Keratinocyte (primary cell): ENCODE measurements around the gene LONP2. TPM values are rescaled to one million over a fixed set of nuclear protein-coding genes. Genes with fewer than 3 reads are reported as not detected.
"Not testable (repeated sequence)": the region's sequence is repeated elsewhere in the genome, so short reads cannot be mapped to it uniquely, and the experiment has no call there.

Source experiments
- DNase-seq: peaks from one replicate; pipeline ENCODE4 v3.0.0-alpha.2; 2011; ENCODE audit warnings: low read depth, missing footprints, low spot score
- FAIRE-seq: peaks from 2 replicates; lab custom pipeline; 2011; peaks lifted over from hg19 to GRCh38; lab: Jason Lieb, UNC
- H2AFZ ChIP-seq: 2 replicates; pipeline ENCODE4 v1.6.0; 2012; ENCODE audit warnings: low read length, control low read depth, inconsistent platforms; ENCODE audit not compliant: control insufficient read depth
- H3K27ac ChIP-seq: 2 replicates; pipeline ENCODE4 v1.5.1; 2011; ENCODE audit warnings: low read length; ENCODE audit not compliant: control insufficient read depth, insufficient read depth
- H3K27me3 ChIP-seq: 3 replicates; pipeline ENCODE4 v1.6.0; 2011; ENCODE audit warnings: low read length; ENCODE audit not compliant: control insufficient read depth, insufficient read depth; ENCODE audit errors: extremely low read depth
- H3K36me3 ChIP-seq, 2 experiments: 2 replicates in 1 of 2; 3 replicates in 1 of 2; pipeline ENCODE4 v1.5.1; 2011; ENCODE audit warnings: low read length in 2 of 2, mild to moderate bottlenecking in 1 of 2; ENCODE audit not compliant: control insufficient read depth in 2 of 2, insufficient read depth in 2 of 2; ENCODE audit errors: extremely low read depth in 1 of 2
- H3K4me1 ChIP-seq: 3 replicates; pipeline ENCODE4 v1.5.1; 2011; ENCODE audit warnings: low read length; ENCODE audit not compliant: control insufficient read depth, insufficient read depth; ENCODE audit errors: extremely low read depth
- H3K4me2 ChIP-seq: 3 replicates; pipeline ENCODE4 v1.6.0; 2011; ENCODE audit warnings: low read depth, low read length; ENCODE audit not compliant: control insufficient read depth, insufficient read depth; ENCODE audit errors: extremely low read depth
- H3K4me3 ChIP-seq, 3 experiments: fragments of 200-600 bp in 1 of 3; sonication (generic) in 1 of 3; 2 replicates in 2 of 3; 3 replicates in 1 of 3; pipeline ENCODE4 v1.5.1; 2011 to 2016; ENCODE audit warnings: low read length in 3 of 3, mild to moderate bottlenecking in 3 of 3, control low read depth in 2 of 3, inconsistent platforms in 1 of 3, low read depth in 1 of 3, mixed read lengths in 1 of 3, mixed run types in 1 of 3, moderate library complexity in 1 of 3; ENCODE audit not compliant: control insufficient read depth in 2 of 3, insufficient read depth in 2 of 3; ENCODE audit errors: extremely low read depth in 1 of 3
- H3K79me2 ChIP-seq: 2 replicates; pipeline ENCODE4 v1.6.0; 2012; ENCODE audit warnings: low read length; ENCODE audit not compliant: control insufficient read depth, insufficient read depth
- H3K9ac ChIP-seq: 3 replicates; pipeline ENCODE4 v1.6.0; 2011; ENCODE audit warnings: low read length; ENCODE audit not compliant: control insufficient read depth, insufficient read depth; ENCODE audit errors: extremely low read depth
- H3K9me1 ChIP-seq: 3 replicates; pipeline ENCODE4 v1.6.0; 2011; ENCODE audit warnings: low read length; ENCODE audit not compliant: control insufficient read depth, insufficient read depth; ENCODE audit errors: extremely low read depth
- H3K9me3 ChIP-seq: 2 replicates; pipeline ENCODE4 v1.5.1; 2012; ENCODE audit warnings: low read depth, low read length; ENCODE audit not compliant: control insufficient read depth
- H4K20me1 ChIP-seq: 3 replicates; pipeline ENCODE4 v1.6.0; 2011; ENCODE audit warnings: low read length; ENCODE audit not compliant: control insufficient read depth, insufficient read depth; ENCODE audit errors: extremely low read depth
- EZH2 ChIP-seq: IDR thresholded peaks from one replicate; pipeline ENCODE4 v1.6.1; 2012; ENCODE audit warnings: inconsistent platforms, mild to moderate bottlenecking, low read length, moderate library complexity
- dilution Hi-C: fragments of 300-500 bp; cut with MboI; formaldehyde crosslinking; loops from one replicate; pipeline ENCODE4 v1.7.0; 2020; ENCODE audit warnings: low sequenced_read_pairs; ENCODE audit not compliant: extremely low pct_ligation_motif_present
- polyA plus RNA-seq, 5 experiments: library from polyadenylated mRNA; depleted of rRNA in 3 of 5; stranded (reverse) in 3 of 5; stranded (forward) in 1 of 5; unstranded in 1 of 5; fragments of >200 nt; gene quantifications; 1 replicate in 1 of 5; 2 replicates in 3 of 5; 3 replicates in 1 of 5; pipeline versions ENCODE4 v1.2.1 to v1.2.3, GENCODE V29; 2011 to 2012; ENCODE audit warnings: missing spikeins in 2 of 5, low read depth in 1 of 5, low replicate concordance in 1 of 5
- TF ChIP-seq, protein P1 (sequence below), 3 experiments: IDR thresholded peaks in 1 of 3; conservative IDR thresholded peaks in 1 of 3; optimal IDR thresholded peaks in 1 of 3; 2 replicates in 2 of 3; 3 replicates in 1 of 3; pipeline versions ENCODE3 to v1.5.1; 2011; ENCODE audit warnings: low read length in 3 of 3, mild to moderate bottlenecking in 3 of 3, moderate library complexity in 2 of 3, control low read depth in 1 of 3, inconsistent platforms in 1 of 3; ENCODE audit not compliant: insufficient read depth in 2 of 3; ENCODE audit errors: extremely low read depth in 1 of 3

The LONP2 gene
- polyA plus RNA-seq, 1 donor (not counting 4 experiments of a cell fraction or from before 2014, with no cell fraction given): 49.4 TPM

DNA sequence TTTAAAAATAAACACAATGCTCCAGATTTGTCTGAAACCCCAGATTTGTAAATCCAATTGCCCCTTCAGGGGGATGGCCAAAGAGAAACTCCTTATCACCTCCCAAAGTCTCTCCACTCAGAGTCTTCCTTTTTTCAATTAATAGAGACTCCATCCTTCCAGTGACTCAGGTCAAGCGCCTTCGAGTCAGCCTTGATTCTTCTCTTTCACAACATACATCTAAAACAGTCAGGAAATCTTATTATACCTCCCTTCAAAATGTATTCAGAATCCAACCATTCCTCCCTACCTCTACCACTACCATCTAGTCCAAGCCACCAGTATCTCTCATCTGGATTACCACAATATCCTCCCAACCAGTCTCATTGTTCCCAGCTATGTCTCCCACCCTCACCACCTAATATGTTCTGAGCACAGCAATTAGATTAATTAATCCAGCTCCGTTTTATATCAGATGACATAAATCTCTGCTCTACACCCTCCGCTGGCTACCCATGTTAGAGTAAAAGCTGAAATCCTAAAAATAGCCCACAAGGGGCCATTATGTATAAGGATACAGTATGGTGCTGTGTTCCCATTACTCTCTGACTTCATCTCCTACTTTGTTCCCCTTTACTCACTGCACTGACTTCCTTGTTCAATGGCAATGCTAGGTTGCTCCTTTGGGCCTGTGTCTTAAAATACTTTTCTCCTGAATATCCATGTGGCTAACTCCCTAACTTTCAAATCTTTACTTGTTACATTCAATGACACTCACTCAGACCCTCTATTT is 129.3 kb downstream of the LONP2 start:
- Histone ChIP-seq H3K27me3 (no peaks in the 10 kb centered on the region), H3K4me3 (no peak overlapping the region), H4K20me1 (no peaks in the 10 kb centered on the region), H3K27ac (no peak overlapping the region), H3K79me2 (peaks cover 97% of the 10 kb centered on the region), H3K9me3 (no peaks in the 10 kb centered on the region), H3K9ac (no peak overlapping the region), H3K4me1 (peaks cover 27% of the 10 kb centered on the region), H2AFZ (no peak overlapping the region), H3K9me1 (no peaks in the 10 kb centered on the region), H3K36me3 (no peaks in the 10 kb centered on the region), H3K4me2 (no peak overlapping the region)
- TF ChIP-seq EZH2: no peak
- TF ChIP-seq, protein P1, sequence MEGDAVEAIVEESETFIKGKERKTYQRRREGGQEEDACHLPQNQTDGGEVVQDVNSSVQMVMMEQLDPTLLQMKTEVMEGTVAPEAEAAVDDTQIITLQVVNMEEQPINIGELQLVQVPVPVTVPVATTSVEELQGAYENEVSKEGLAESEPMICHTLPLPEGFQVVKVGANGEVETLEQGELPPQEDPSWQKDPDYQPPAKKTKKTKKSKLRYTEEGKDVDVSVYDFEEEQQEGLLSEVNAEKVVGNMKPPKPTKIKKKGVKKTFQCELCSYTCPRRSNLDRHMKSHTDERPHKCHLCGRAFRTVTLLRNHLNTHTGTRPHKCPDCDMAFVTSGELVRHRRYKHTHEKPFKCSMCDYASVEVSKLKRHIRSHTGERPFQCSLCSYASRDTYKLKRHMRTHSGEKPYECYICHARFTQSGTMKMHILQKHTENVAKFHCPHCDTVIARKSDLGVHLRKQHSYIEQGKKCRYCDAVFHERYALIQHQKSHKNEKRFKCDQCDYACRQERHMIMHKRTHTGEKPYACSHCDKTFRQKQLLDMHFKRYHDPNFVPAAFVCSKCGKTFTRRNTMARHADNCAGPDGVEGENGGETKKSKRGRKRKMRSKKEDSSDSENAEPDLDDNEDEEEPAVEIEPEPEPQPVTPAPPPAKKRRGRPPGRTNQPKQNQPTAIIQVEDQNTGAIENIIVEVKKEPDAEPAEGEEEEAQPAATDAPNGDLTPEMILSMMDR (optimal IDR thresholded peaks at IDR 0.05 in 1 of 3, IDR thresholded peaks at IDR 0.05 in 1 of 3, conservative IDR thresholded peaks at IDR 0.05 in 1 of 3; ENCODE audit: extremely low read depth in 1 of 3, insufficient read depth in 2 of 3, low read length in 3 of 3): no peak
- dilution Hi-C loops: loop anchor here (25.0 kb wide), 1 partner anchor 139 kb away; no protein-coding TSS in a partner anchor
- no peak for DNase-seq
- peak; percentile 17 for FAIRE-seq

DNA sequence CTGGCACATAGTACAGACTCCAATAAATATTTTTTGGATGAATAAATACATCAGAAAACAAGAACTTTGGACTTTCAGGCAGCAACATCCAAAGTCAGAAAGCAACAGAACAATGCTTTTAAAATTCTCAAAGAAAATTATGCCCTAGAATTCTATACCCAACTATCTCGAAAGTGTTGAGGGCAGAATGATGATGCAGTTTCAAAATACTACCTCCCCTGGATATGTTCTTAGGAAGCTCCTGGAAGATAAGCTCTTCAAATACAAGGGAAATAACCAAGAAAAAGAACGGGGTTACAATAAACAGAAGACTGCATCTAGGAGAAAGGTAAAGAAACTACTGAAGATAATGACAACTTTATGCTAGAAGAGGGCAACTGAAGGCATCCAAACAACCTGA is 130.2 kb downstream of the LONP2 start:
- Histone ChIP-seq H3K9me3 (no peaks in the 10 kb centered on the region), H3K4me3 (no peak overlapping the region), H3K9ac (no peak overlapping the region), H2AFZ (no peak overlapping the region), H3K27me3 (no peaks in the 10 kb centered on the region), H3K27ac (no peak overlapping the region), H3K9me1 (no peaks in the 10 kb centered on the region), H3K79me2 (peaks cover 98% of the 10 kb centered on the region), H3K36me3 (no peaks in the 10 kb centered on the region), H3K4me2 (no peak overlapping the region), H3K4me1 (peaks cover 27% of the 10 kb centered on the region), H4K20me1 (no peaks in the 10 kb centered on the region)
- no peak for FAIRE-seq
- DNase-seq: no peak
- dilution Hi-C loops: loop anchor here (25.0 kb wide), 1 partner anchor 138 kb away; no protein-coding TSS in a partner anchor
- no peak for TF ChIP-seq EZH2
- TF ChIP-seq, protein P1 (optimal IDR thresholded peaks at IDR 0.05 in 1 of 3, IDR thresholded peaks at IDR 0.05 in 1 of 3, conservative IDR thresholded peaks at IDR 0.05 in 1 of 3; ENCODE audit: extremely low read depth in 1 of 3, insufficient read depth in 2 of 3, low read length in 3 of 3): no peak

DNA sequence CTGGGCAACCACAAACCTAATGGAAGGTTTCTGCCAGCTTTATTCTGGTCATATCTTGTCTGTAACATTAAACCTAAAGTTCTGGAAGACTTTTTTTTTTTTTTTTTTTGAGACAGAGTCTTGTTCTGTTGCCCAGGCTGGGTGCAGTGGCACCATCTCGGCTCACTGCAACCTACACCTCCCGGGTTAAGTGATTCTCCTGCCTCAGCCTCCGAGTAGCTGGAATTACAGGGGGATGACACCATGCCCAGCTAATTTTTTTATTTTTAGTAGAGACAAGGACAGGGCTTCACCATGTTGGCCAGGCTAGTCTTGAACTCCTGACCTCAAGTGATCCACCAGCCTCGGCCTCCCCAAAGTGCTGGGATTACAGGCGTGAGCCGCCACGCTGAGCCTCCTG is 133.2 kb downstream of the LONP2 start:
- H3K9me3 ChIP-seq, H3K36me3 ChIP-seq, H3K4me3 ChIP-seq, H3K9ac ChIP-seq, FAIRE-seq, DNase-seq, H3K9me1 ChIP-seq, H2AFZ ChIP-seq, H4K20me1 ChIP-seq, H3K27me3 ChIP-seq, dilution Hi-C loops: not testable (repeated sequence)
- Histone ChIP-seq H3K27ac (peak overlapping the region; percentile 16), H3K4me1 (peaks cover 14% of the 10 kb centered on the region), H3K4me2 (peak overlapping the region; percentile 34), H3K79me2 (peaks cover 98% of the 10 kb centered on the region)
